HG03571 (cell line): ENCODE results near the gene POMT2.

Source experiments
- ATAC-seq: cut with Tn5 transposase; IDR thresholded peaks from one replicate; pipeline ENCODE4 v1.9.1; 2021; ENCODE audit not compliant: unreplicated experiment

POMT2 gene

DNA sequence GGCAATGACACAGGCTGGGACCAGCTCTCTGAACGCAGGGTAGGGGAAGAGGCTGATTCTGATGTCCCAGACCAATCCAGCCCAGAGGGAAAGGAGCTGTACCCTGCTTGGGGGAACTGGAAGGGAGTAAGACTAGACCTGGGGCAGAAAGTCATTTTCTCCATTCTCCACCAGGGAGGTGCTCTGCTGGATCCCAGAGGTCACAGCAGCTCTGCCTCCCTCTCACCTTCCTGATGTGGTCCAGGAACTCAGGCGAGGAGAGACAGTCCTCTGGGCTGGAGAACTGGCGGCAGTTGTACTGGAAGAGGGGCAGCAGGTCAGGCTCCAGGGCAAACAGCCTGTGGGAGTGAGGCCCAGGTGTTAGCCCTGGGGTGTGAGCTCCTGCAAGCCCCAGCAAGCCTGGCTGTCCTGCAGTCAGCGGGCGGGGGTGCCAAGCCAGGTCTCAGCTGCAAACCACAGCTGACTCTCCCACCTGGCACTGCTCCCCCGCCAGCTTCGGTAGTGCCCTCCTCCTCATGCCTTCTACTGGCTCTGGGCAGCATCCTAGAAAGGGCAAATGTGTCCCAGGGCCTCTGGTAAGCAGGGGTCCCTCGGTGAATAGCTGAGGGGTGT lies 51.6 kb downstream of the POMT2 start:
- ATAC-seq, result no peak

- no peak for ATAC-seq
These were observed 52.6 kb downstream of the POMT2 start for GRCh38 chr14:77267937-77268699.

- no peak for ATAC-seq
These were observed 54.3 kb downstream of the POMT2 start for GRCh38 chr14:77266336-77266735.

DNA sequence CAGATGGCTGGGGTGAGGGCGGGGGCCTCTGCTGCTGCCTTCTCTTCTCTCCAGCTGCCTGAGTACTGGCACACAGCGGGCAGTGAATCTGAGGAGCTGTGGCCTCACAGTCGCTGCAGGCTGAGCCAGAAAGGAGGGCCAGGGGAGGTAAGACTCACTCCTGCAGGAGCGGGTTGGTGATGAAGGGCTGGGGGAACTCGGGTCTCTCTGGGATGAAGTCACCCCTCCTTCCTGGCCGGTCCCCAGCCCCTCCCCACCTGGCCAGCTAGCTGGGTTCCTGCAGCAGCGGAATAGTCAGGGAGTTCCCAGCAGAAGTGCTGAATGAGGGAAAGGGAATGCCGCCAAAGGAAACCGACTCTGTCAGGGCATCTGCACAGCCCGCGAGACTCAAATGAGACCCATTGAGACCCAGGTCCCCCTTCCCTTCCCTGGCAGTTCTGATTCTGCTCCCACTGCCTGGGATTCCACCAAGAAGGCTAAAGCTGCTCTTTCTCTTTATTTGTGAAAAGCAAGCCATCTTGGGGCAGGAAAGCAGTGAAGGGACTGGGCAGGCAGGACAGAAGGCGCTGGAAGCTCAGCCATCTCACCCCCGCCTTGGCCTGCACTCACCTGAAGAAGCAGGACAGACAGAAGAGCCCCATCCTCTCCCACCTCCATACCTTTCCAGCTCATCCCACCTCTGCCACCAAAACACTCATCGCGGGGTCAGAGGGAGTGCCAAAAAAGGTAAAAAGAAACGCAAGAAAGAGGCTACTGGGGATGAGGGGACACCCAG lies 54.9 kb downstream of the POMT2 start:
- no peak for ATAC-seq

DNA sequence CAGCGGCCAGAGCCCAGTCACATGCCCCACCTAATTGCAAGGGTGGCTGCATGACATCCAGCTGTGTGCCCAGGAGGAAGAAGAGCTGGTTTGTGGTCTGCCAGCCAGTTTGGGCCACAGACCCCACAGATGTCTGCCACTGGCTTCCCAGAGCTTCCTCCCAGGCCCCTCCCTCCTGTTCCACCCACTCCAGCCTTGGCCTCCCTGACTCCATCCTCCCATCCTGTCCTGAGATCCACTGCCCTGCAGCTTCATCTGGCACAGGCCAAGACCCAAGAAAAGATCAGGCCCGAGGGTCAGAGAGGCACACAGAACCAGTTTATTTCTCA lies 55.5 kb downstream of the POMT2 start:
- ATAC-seq, result no peak

DNA sequence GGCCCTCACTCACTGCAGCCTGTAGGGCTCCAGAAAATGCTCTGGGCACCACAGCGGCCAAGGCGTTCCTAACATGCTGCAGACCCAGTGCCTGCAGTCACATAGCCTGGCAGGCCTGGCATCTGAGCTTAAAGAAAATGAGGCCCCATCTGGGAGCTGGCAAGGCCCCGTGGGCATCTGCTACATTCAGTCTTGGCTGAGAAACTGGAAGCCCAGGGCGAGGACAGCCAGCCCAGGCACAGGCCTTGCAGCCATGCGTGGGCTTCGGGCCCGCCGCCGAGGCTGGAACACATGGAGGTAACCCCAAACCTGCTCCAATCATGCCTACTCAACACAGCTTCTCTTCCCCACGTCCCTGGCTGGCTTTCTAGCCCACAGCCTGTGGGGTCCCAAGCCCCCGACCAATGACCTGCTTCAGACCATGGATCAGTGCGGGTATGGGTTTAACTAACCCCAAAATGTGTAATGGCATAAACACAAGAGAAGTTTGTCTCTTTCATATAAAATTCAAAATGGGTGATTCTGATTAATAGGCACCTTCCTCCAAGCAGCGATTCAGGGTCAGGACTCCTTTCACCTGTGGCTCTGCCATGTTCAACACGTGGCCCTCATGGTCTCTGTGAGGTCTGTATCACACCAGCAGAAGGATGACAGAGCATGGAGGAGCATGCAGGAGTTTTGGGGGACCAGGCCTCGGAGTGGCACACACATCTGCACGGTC lies 56.1 kb downstream of the POMT2 start:
- no peak for ATAC-seq

DNA sequence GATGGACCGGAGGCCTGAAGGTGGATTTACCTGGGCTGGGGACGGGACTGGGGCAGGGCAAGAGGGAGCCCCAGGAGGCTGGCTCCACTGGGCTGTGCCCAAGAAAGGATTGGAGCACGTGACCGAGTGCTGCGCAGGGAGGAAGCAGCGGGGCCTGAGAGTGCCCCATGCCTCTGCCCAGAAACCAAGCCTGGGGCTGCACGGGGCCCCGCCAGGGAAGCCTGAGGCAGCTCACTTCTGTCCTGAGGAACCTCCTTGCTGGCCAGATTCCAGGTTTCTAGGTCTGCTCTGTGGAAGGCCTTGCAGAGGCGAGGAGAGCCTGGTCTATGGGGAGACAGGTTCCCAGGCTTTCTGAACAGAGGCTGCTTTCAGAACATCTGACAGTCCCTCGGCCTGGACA lies 60.1 kb downstream of the POMT2 start:
- ATAC-seq, result no peak

- ATAC-seq, result no peak
These were observed 60.5 kb downstream of the POMT2 start for GRCh38 chr14:77260199-77260598.

GRCh38 chr14:77259025-77259715 lies 61.5 kb downstream of the POMT2 start:
- ATAC-seq, result no peak

DNA sequence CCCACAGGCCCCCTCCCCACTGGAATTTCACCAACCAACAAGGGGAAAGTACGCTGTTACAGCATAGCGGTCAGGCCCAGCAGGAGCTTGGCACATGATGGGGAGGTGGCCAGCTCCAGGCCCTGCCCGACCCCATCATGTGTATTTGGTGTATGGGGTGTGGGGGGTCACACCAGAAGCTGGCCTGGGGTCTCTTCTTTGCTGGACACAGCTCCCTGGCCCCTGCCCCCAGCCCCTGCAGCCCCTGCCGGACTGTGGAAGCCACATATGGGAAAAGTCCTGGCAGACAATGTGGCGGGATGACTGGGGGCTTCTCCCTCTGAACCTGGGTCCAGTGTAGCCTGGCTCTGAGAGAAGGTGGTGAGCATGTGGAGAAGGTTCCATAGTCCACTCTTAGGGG lies 62.1 kb downstream of the POMT2 start:
- no peak for ATAC-seq

GRCh38 chr14:77257700-77258099 lies 63.0 kb downstream of the POMT2 start:
- ATAC-seq, result no peak

GRCh38 chr14:77256694-77257093 lies 64.0 kb downstream of the POMT2 start:
- no peak for ATAC-seq

- ATAC-seq, result no peak
These were observed 67.1 kb downstream of the POMT2 start for GRCh38 chr14:77253333-77254190.

- ATAC-seq, result no peak
These were observed 68.8 kb downstream of the POMT2 start for GRCh38 chr14:77251870-77252269.

DNA sequence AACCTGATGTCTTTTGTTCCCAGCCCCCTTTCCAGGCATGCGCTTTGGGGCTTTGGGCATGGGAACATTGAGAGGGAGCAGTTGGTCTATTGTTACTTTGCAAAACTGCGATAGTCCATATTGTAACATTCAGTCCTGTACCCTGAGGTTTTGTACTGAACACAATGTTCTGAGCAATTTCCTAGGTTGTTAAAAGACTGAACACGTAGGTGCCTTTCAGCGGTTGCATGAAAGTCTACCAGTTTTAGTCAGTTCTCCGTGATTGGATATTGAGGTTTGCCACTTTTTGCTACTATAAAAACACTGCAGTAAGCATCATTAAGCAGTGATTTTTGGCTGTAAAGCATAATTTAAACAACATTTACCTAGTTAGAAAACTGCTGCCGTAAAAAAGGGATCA lies 69.8 kb downstream of the POMT2 start:
- no peak for ATAC-seq

DNA sequence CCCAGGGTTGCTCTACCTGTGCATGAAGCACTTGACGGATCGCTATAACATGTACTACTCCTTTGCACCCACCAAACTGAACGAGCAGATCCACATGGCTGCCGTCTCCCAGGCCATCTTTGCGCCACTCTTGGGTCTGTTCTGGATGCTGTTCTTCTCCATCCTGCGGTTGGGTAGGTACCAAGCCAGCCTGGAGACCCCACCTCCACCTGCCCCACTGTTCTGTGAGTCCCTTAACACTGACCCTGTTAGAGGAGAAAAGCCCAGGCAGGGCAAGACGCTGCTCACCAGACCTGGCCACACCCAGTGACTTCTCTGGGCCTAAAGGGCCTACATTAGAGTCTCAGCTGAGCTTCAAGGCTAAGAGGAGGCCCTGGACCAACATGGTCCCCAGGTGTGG lies 71.4 kb downstream of the POMT2 start:
- ATAC-seq, result no peak

GRCh38 chr14:77248666-77249065 lies 72.0 kb downstream of the POMT2 start:
- no peak for ATAC-seq

- ATAC-seq, result no peak
These were observed 73.9 kb downstream of the POMT2 start for GRCh38 chr14:77246784-77247183.

DNA sequence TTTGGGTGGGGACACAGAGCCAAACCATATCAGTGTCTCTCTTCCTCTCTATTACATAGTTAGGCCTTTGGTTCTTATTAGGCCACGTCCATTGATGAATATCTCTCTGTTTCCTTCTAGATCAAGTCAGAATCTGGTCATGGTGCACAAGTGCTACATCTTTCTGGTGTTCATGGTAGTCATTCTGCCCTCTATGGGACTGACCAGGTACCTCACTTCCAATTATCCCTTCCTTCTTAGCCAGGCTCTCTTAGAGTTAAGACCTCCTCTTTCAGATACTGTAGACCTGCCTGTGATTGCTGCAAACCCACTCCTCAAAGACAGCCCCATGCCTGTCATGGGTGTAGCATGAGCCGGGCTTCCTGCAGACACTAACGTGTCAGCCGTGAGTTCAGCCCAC lies 74.9 kb downstream of the POMT2 start:
- ATAC-seq, result no peak

- no peak for ATAC-seq
These were observed 76.8 kb downstream of the POMT2 start for GRCh38 chr14:77243853-77244252.
